ENCODE data around the gene RNF169.
"Not testable (repeated sequence)": the region's sequence is repeated elsewhere in the genome, so short reads cannot be mapped to it uniquely, and the experiment has no call there.

RNF169 gene

GRCh38 chr11:74786574-74786973 lies 37.9 kb downstream of the RNF169 start:
- ATAC-seq (replicated peaks) (no peak), DNase-seq (no peak)
- peaks cover 18 to 24% of the 10 kb centered on the region in 2 donors for H3K4me1 Mint-ChIP-seq
- H3K9me3 Mint-ChIP-seq = no peaks in the 10 kb centered on the region
- no peaks in the 10 kb centered on the region for H3K27me3 Mint-ChIP-seq
- H3K36me3 Mint-ChIP-seq = peaks cover 18 to 20% of the 10 kb centered on the region in 2 donors
- no peak overlapping the region for H3K4me3 Mint-ChIP-seq
- H3K27ac Mint-ChIP-seq = no peak overlapping the region

GRCh38 chr11:74791333-74792100 lies 42.9 kb downstream of the RNF169 start:
- no peaks in the 10 kb centered on the region for H3K27me3 Mint-ChIP-seq
- H3K4me1 Mint-ChIP-seq = peaks cover 2 to 8% of the 10 kb centered on the region in 2 donors
- peaks cover 0 to 6% of the 10 kb centered on the region in 2 donors for H3K9me3 Mint-ChIP-seq
- H3K36me3 Mint-ChIP-seq = peaks cover 42 to 59% of the 10 kb centered on the region in 2 donors
- no peak overlapping the region for H3K4me3 Mint-ChIP-seq
- DNase-seq (no peak), ATAC-seq (replicated peaks) (no peak)
- no peak overlapping the region for H3K27ac Mint-ChIP-seq

GRCh38 chr11:74806267-74806666 lies 57.6 kb downstream of the RNF169 start:
- Mint-ChIP-seq H3K27me3 (no peaks in the 10 kb centered on the region), H3K4me3 (no peak overlapping the region), H3K36me3 (peaks cover 14 to 29% of the 10 kb centered on the region in 2 donors), H3K27ac (no peak overlapping the region), H3K4me1 (peaks cover 5 to 10% of the 10 kb centered on the region in 2 donors), H3K9me3 (no peaks in the 10 kb centered on the region)
- DNase-seq = no peak
- no peak for ATAC-seq (replicated peaks)

GRCh38 chr11:74809801-74810200 lies 61.2 kb downstream of the RNF169 start:
- H3K27me3 Mint-ChIP-seq = no peaks in the 10 kb centered on the region
- H3K9me3 Mint-ChIP-seq = no peaks in the 10 kb centered on the region
- DNase-seq = no peak
- ATAC-seq (replicated peaks) = no peak
- peaks cover 15 to 23% of the 10 kb centered on the region in 2 donors for H3K36me3 Mint-ChIP-seq
- H3K27ac Mint-ChIP-seq = no peak overlapping the region
- peaks cover 4 to 5% of the 10 kb centered on the region in 2 donors for H3K4me1 Mint-ChIP-seq
- H3K4me3 Mint-ChIP-seq = no peak overlapping the region

GRCh38 chr11:74815966-74816365 lies 67.3 kb downstream of the RNF169 start:
- Mint-ChIP-seq H3K4me1 (peaks cover 10 to 11% of the 10 kb centered on the region in 2 donors), H3K4me3 (no peak overlapping the region), H3K9me3 (peaks cover 0 to 2% of the 10 kb centered on the region in 2 donors), H3K36me3 (peaks cover 43 to 57% of the 10 kb centered on the region in 2 donors), H3K27ac (no peak overlapping the region), H3K27me3 (no peaks in the 10 kb centered on the region)
- ATAC-seq (replicated peaks) = no peak
- DNase-seq = no peak

GRCh38 chr11:74816664-74817063 lies 68.0 kb downstream of the RNF169 start:
- Mint-ChIP-seq H3K36me3 (peaks cover 44 to 61% of the 10 kb centered on the region in 2 donors), H3K4me3 (no peak overlapping the region), H3K9me3 (peaks cover under 1 to 2% of the 10 kb centered on the region in 2 donors), H3K27me3 (no peaks in the 10 kb centered on the region), H3K4me1 (peaks cover 10 to 11% of the 10 kb centered on the region in 2 donors), H3K27ac (no peak overlapping the region)
- ATAC-seq (replicated peaks) (no peak), DNase-seq (no peak)

GRCh38 chr11:74818283-74818946 lies 69.8 kb downstream of the RNF169 start:
- Mint-ChIP-seq H3K9me3 (peaks cover 2 to 4% of the 10 kb centered on the region in 2 donors), H3K4me1 (peaks cover 7 to 10% of the 10 kb centered on the region in 2 donors), H3K4me3 (no peak overlapping the region)

GRCh38 chr11:74819400-74819799 lies 70.8 kb downstream of the RNF169 start:
- Mint-ChIP-seq H3K4me1 (peaks cover 7 to 10% of the 10 kb centered on the region in 2 donors), H3K36me3 (peaks cover 57 to 76% of the 10 kb centered on the region in 2 donors), H3K9me3 (peaks cover 11 to 13% of the 10 kb centered on the region in 2 donors), H3K4me3 (no peak overlapping the region), H3K27me3 (no peaks in the 10 kb centered on the region), H3K27ac (no peak overlapping the region)
- no peak for ATAC-seq (replicated peaks)
- DNase-seq = no peak

More at GRCh38 chr11:74818283-74818946, 69.8 kb downstream of the RNF169 start:
- no peaks in the 10 kb centered on the region for H3K27me3 Mint-ChIP-seq
- peaks cover 47 to 66% of the 10 kb centered on the region in 2 donors for H3K36me3 Mint-ChIP-seq
- ATAC-seq (replicated peaks) (no peak), DNase-seq (no peak)
- no peak overlapping the region for H3K27ac Mint-ChIP-seq

- H3K36me3 Mint-ChIP-seq = peaks cover 69 to 87% of the 10 kb centered on the region in 2 donors
- peaks cover 7 to 10% of the 10 kb centered on the region in 2 donors for H3K4me1 Mint-ChIP-seq
Measured at GRCh38 chr11:74820763-74821162, 72.1 kb downstream of the RNF169 start.

GRCh38 chr11:74822170-74822569 lies 73.5 kb downstream of the RNF169 start:
- Mint-ChIP-seq H3K36me3 (peaks cover 73 to 88% of the 10 kb centered on the region in 2 donors), H3K9me3 (peaks cover 20 to 21% of the 10 kb centered on the region in 2 donors), H3K4me1 (peaks cover 4 to 10% of the 10 kb centered on the region in 2 donors), H3K27me3 (no peaks in the 10 kb centered on the region), H3K4me3 (no peak overlapping the region), H3K27ac (no peak overlapping the region)
- ATAC-seq (replicated peaks) (no peak), DNase-seq (no peak)

More at GRCh38 chr11:74820763-74821162, 72.1 kb downstream of the RNF169 start:
- Mint-ChIP-seq H3K4me3 (no peak overlapping the region), H3K9me3 (peaks cover 16 to 20% of the 10 kb centered on the region in 2 donors), H3K27ac (no peak overlapping the region), H3K27me3 (no peaks in the 10 kb centered on the region)
- no peak for ATAC-seq (replicated peaks)
- no peak for DNase-seq

GRCh38 chr11:74824285-74824982 lies 75.8 kb downstream of the RNF169 start:
- DNase-seq = no peak
- H3K4me1 Mint-ChIP-seq = peaks cover 2 to 6% of the 10 kb centered on the region in 2 donors
- ATAC-seq (replicated peaks) = no peak
- no peak overlapping the region for H3K4me3 Mint-ChIP-seq
- no peak overlapping the region for H3K27ac Mint-ChIP-seq
- H3K9me3 Mint-ChIP-seq = peaks cover 20 to 28% of the 10 kb centered on the region in 2 donors
- no peaks in the 10 kb centered on the region for H3K27me3 Mint-ChIP-seq
- peaks cover 82 to 89% of the 10 kb centered on the region in 2 donors for H3K36me3 Mint-ChIP-seq

- peaks cover 20 to 28% of the 10 kb centered on the region in 2 donors for H3K9me3 Mint-ChIP-seq
- H3K27ac Mint-ChIP-seq = peak overlapping the region; percentile 17
- H3K36me3 Mint-ChIP-seq = peaks cover 81 to 89% of the 10 kb centered on the region in 2 donors
- ATAC-seq (replicated peaks); DNase-seq; H3K27me3 Mint-ChIP-seq; H3K4me1 Mint-ChIP-seq; H3K4me3 Mint-ChIP-seq: not testable (repeated sequence)
Measured at GRCh38 chr11:74825596-74825995, 76.9 kb downstream of the RNF169 start.

- DNase-seq (no peak), ATAC-seq (replicated peaks) (no peak)
- Mint-ChIP-seq H3K27me3 (no peaks in the 10 kb centered on the region), H3K36me3 (peaks cover 78 to 81% of the 10 kb centered on the region in 2 donors), H3K27ac (no peak overlapping the region), H3K4me1 (no peaks in the 10 kb centered on the region), H3K9me3 (peaks cover 17 to 28% of the 10 kb centered on the region in 2 donors), H3K4me3 (no peak overlapping the region)
Measured at GRCh38 chr11:74826901-74827300, 78.3 kb downstream of the RNF169 start.

- Mint-ChIP-seq H3K27me3 (no peaks in the 10 kb centered on the region), H3K36me3 (peaks cover 53 to 68% of the 10 kb centered on the region in 2 donors), H3K27ac (no peak overlapping the region), H3K4me3 (no peak overlapping the region), H3K4me1 (peaks cover 9 to 14% of the 10 kb centered on the region in 2 donors), H3K9me3 (no peaks in the 10 kb centered on the region)
- DNase-seq = no peak
- ATAC-seq (replicated peaks) = no peak
Measured at GRCh38 chr11:74837191-74837590, 88.5 kb downstream of the RNF169 start.
